ENCODE results near the gene NRAS.

- no peak for TF ChIP-seq ZNF317 (CRISPR knock-in tag; IDR thresholded peaks at IDR 0.05; ENCODE audit: borderline replicate concordance, low read depth)
- no peak for TF ChIP-seq ZNF232 (CRISPR knock-in tag; IDR thresholded peaks at IDR 0.05)
- no peak for TF ChIP-seq NFYB (CRISPR knock-in tag; conservative IDR thresholded peaks at IDR 0.05; ENCODE audit: low read depth)
- TF ChIP-seq, protein P1, sequence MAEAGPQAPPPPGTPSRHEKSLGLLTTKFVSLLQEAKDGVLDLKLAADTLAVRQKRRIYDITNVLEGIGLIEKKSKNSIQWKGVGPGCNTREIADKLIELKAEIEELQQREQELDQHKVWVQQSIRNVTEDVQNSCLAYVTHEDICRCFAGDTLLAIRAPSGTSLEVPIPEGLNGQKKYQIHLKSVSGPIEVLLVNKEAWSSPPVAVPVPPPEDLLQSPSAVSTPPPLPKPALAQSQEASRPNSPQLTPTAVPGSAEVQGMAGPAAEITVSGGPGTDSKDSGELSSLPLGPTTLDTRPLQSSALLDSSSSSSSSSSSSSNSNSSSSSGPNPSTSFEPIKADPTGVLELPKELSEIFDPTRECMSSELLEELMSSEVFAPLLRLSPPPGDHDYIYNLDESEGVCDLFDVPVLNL (CRISPR knock-in tag; IDR thresholded peaks at IDR 0.05; ENCODE audit: borderline replicate concordance, low read depth): no peak
- TF ChIP-seq, protein P2, sequence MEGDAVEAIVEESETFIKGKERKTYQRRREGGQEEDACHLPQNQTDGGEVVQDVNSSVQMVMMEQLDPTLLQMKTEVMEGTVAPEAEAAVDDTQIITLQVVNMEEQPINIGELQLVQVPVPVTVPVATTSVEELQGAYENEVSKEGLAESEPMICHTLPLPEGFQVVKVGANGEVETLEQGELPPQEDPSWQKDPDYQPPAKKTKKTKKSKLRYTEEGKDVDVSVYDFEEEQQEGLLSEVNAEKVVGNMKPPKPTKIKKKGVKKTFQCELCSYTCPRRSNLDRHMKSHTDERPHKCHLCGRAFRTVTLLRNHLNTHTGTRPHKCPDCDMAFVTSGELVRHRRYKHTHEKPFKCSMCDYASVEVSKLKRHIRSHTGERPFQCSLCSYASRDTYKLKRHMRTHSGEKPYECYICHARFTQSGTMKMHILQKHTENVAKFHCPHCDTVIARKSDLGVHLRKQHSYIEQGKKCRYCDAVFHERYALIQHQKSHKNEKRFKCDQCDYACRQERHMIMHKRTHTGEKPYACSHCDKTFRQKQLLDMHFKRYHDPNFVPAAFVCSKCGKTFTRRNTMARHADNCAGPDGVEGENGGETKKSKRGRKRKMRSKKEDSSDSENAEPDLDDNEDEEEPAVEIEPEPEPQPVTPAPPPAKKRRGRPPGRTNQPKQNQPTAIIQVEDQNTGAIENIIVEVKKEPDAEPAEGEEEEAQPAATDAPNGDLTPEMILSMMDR (IDR thresholded peaks at IDR 0.05): no peak
These were observed 16.5 kb downstream of the NRAS start for GRCh38 chr1:114700036-114700600.
